ENCODE measurements around the gene FAM98C. TPM values are rescaled to one million over a fixed set of nuclear protein-coding genes. Genes with fewer than 3 reads are reported as not detected.
"Not testable (repeated sequence)": the region's sequence is repeated elsewhere in the genome, so short reads cannot be mapped to it uniquely, and the experiment has no call there.

FAM98C gene
- polyA plus RNA-seq, 3 donors: 13.8 to 24.8 (median 16.9) TPM

- WGBS, 3 donors: 87 to 93% (median 90%) methylated on average over 6 of the region's 6 CpGs
- no peak overlapping the region for H3K27ac ChIP-seq (ENCODE audit: low read depth, low read length)
Observed at GRCh38 chr19:38413416-38413815, 10.5 kb downstream of the FAM98C start.

DNA sequence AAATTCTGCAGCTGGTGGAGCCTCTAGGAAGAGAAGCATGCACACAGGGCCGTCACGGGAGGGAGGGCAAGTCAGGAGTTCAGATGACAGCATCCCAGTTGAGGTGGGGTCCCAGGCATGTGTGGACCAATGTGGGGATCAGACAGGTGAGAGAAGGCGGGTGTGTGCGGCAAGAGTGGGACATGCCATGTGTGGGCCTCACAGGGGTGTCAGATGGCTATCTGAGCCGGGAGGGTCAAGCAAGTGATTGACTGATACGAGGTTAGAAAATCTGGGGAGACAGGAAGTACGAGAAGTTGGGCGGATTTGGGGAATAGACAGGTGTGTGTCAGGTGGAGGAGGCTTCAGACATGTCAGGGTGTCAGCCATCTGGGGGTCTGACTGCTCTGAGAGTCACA, 14.3 kb downstream of the FAM98C start:
- H3K27ac ChIP-seq (ENCODE audit: low read depth, low read length): no peak overlapping the region
- WGBS, 3 donors: 78 to 81% (median 80%) methylated on average over 8 of the region's 8 CpGs

DNA sequence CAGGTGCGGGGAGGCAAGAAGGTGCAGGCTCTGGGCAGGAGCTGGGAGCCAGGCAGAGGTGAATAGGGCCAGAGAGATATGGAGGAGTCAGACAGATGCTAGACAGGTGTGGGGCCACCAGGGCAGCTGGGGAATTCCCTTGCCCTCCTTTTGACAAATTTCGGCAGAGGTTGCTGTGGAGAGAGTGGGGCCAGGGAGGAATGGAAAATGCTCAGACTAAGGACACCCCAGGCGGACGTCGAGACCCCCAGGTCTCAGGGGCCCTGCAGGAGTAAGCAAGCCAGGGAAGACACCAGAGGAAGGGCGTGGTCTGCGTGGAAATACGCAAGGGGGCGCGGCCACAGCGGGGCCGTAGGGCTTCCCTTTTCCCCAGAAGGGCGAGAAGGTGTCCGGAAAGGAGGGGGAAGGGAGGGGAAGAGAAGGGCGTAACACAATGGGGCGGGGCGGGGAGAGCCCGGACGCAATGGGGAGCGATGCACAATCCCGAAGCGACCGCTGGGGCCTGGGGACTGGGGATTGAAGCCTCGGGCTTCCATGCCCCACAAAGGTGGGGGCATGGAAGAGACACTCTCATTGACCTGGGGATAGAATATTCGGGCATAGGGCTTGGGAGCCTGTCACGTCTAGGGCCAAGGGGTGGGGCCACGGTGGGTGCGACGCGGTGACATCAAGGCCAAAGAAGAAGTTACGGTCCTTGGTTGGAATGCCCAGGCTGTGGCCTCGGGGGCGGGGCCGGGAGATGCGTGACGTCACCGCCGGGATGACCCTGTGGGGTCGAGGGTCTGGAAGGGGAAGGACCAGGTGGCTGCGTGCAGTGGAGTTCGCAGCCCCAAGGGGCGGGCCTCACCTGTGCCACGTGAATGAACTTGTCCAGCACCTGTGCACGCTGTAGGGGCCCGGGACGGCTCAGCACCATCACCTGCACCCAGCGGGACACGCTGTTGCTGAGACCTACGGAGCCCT, 14.9 kb downstream of the FAM98C start:
- H3K27ac ChIP-seq (ENCODE audit: low read depth, low read length): no peak overlapping the region
- WGBS, 3 donors: 7 to 12% (median 11%) methylated on average over 46 to 49 of the region's 49 CpGs

DNA sequence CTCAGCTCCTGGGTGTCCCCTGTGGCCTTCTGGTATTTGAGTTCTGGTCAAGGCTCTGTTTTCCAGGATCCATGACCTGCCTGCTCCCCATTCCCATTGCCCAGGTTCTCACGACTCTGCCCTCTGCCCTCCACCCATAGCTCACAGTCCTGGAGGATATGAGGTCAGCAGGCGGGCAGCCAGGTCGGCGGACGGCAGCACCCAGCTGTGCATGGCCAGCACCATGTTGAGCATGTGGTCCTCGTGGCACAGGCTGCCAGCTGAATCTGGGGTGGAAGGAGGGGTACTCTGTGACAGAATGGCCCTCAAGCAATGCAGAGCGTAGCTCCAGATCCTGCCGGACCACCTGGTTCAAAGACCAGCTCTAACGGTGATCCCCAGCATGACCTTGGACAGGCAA, 18.0 kb downstream of the FAM98C start:
- H3K27ac ChIP-seq (ENCODE audit: low read depth, low read length): no peak overlapping the region
- WGBS, 3 donors: 81 to 89% (median 84%) methylated on average over 9 of the region's 9 CpGs

DNA sequence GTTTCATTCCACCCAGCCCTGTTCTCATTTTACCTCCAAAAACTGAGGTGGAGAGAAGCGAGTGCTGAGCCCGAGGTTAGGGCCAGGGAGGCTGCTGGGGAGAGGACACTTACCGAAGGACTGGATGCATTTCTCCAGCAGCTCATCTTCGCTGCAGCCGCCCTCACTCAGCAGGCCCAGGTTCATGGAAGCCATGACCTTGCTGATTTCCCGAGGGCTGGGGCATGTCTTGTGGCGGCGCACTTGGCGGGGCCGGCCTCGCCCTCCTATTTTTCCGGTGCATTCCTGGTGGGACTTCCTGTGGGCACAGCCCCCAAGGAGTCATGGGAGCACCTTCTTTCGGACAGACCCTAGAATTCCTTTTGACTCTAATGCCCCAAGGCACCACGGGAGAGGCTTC, 19.0 kb downstream of the FAM98C start:
- no peak overlapping the region for H3K27ac ChIP-seq (ENCODE audit: low read depth, low read length)
- WGBS, 3 donors: 69 to 76% (median 75%) methylated on average over 14 of the region's 14 CpGs

GRCh38 chr19:38422438-38422837, 19.5 kb downstream of the FAM98C start:
- no peak overlapping the region for H3K27ac ChIP-seq (ENCODE audit: low read depth, low read length)
- 70 to 83% (median 79%) methylated on average over 7 of the region's 7 CpGs for WGBS, 3 donors

- WGBS, 3 donors: 68 to 88% (median 85%) methylated on average over 3 to 5 of the region's 5 CpGs
- H3K27ac ChIP-seq (ENCODE audit: low read depth, low read length): no peak overlapping the region
Observed at GRCh38 chr19:38424272-38424671, 21.4 kb downstream of the FAM98C start.

GRCh38 chr19:38425222-38425809, 22.4 kb downstream of the FAM98C start:
- H3K27ac ChIP-seq (ENCODE audit: low read depth, low read length): no peak overlapping the region

GRCh38 chr19:38425810-38426466, 23.0 kb downstream of the FAM98C start, which contains the start of gene RASGRP4:
TSS of gene RASGRP4 (minus strand) at chr19:38426219. CDS start at chr19:38426091, 128 bp downstream.
- WGBS, 3 donors: 13 to 22% (median 15%) methylated on average over 20 of the region's 20 CpGs
- no peak within 1 kb of the TSS for H3K27ac ChIP-seq (ENCODE audit: low read depth, low read length)

More at GRCh38 chr19:38425222-38425809, 22.4 kb downstream of the FAM98C start:
- 64 to 73% (median 64%) methylated on average over 7 of the region's 7 CpGs for WGBS, 3 donors

- 60 to 70% (median 68%) methylated on average over 12 to 17 of the region's 17 CpGs for WGBS, 3 donors
Observed at GRCh38 chr19:38427035-38427677, 24.3 kb downstream of the FAM98C start.

GRCh38 chr19:38429055-38429810, 26.3 kb downstream of the FAM98C start:
- H3K27ac ChIP-seq (ENCODE audit: low read depth, low read length): no peak overlapping the region
- 46 to 61% (median 49%) methylated on average over 14 of the region's 14 CpGs for WGBS, 3 donors

More at GRCh38 chr19:38427035-38427677, 24.3 kb downstream of the FAM98C start:
- not testable (repeated sequence) for H3K27ac ChIP-seq (ENCODE audit: low read depth, low read length)

- H3K27ac ChIP-seq (ENCODE audit: low read depth, low read length): no peak overlapping the region
- WGBS, 3 donors: 71 to 90% (median 84%) methylated on average over 2 of the region's 2 CpGs
Observed at GRCh38 chr19:38429811-38430156, 26.9 kb downstream of the FAM98C start.

- 82 to 84% (median 83%) methylated on average over 7 of the region's 7 CpGs for WGBS, 3 donors
- no peak overlapping the region for H3K27ac ChIP-seq (ENCODE audit: low read depth, low read length)
Observed at GRCh38 chr19:38430931-38431330, 28.0 kb downstream of the FAM98C start.

- 13 to 15% (median 15%) methylated on average over 19 to 20 of the region's 20 CpGs for WGBS, 3 donors
- H3K27ac ChIP-seq (ENCODE audit: low read depth, low read length): no peak within 1 kb of the TSS
Observed at GRCh38 chr19:38433268-38433733, 30.4 kb downstream of the FAM98C start, which contains the start of gene RYR1. TSS of gene RYR1 (plus strand) at chr19:38433691. CDS start at chr19:38433830, 139 bp downstream.

DNA sequence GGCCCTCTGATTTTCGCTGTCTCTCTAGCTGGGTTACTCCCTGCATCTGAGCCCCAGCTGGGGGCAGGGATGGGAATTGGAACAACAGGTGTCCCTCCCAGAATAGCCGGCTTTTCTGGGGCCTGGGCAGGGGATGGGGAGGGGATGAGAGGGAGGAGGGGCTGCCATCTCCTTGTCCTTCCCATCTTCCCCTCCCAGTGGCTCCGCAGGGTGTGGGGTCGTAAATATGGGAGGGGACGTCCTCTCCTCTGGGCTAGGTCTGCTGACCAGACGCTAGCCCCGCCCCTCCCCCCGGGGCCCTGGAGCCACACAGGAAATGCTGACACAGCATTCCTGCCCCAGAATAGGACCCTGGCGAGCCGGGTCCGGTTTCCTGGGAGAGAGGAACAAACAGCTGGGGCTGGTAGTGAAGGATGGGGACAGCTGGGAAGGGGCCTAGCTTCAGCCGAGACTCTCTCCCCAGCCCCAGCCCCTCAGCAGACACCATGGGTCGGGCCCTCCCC, 31.7 kb downstream of the FAM98C start:
- no peak overlapping the region for H3K27ac ChIP-seq (ENCODE audit: low read depth, low read length)
- 11 to 22% (median 17%) methylated on average over 12 to 13 of the region's 13 CpGs for WGBS, 3 donors

DNA sequence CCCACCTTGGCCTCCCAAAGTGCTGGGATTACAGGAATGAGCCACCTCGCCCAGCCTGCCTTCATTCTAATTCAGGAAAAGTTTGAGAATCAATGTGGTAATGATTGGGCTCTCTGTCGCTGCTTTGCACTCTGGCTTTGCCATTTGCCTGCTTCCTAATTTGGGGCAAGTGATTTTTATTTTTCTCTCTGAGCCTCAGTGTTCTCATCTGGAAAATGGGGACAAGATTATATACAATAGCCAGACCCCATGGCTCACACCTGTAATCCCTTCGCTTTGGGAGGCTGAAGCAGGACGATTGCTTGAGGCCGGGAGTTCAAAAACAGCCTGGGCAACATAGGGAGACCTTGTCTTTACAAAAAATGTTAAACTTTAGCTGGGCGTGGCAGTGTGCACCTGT, 34.4 kb downstream of the FAM98C start:
- WGBS, 3 donors: 86 to 92% (median 91%) methylated on average over 6 of the region's 6 CpGs
- no peak overlapping the region for H3K27ac ChIP-seq (ENCODE audit: low read depth, low read length)

- no peak overlapping the region for H3K27ac ChIP-seq (ENCODE audit: low read depth, low read length)
Observed at GRCh38 chr19:38437917-38438316, 35.0 kb downstream of the FAM98C start.

More at GRCh38 chr19:38437917-38438316, 35.0 kb downstream of the FAM98C start:
- WGBS, 3 donors: 66 to 89% (median 71%) methylated on average over 2 of the region's 2 CpGs
